ENCODE results near the gene CADM4. TPM values are rescaled to one million over a fixed set of nuclear protein-coding genes. Genes with fewer than 3 reads are reported as not detected.

Gene CADM4
- total RNA-seq, 4 donors from 2014 or later, result 2.3 to 11.9 (median 3.4) TPM

GRCh38 chr19:43611788-43612187, 27.9 kb downstream of the CADM4 start, which contains the start of gene SRRM5:
Gene SRRM5 (plus strand): TSS chr19:43612088. CDS start chr19:43612122, 34 bp downstream.
- Histone ChIP-seq H3K4me1 (peaks cover 0 to 4% of the 10 kb centered on the region in 2 donors), H3K4me3 (replicated peaks in 1 of 3) (no peak within 1 kb of the TSS), H3K27me3 (no peaks in the 10 kb centered on the region), H3K9me3 (no peaks in the 10 kb centered on the region), H3K36me3 (peaks cover 5 to 14% of the 10 kb centered on the region in 2 donors), H3K27ac (no peak within 1 kb of the TSS)
- intact Hi-C loops (cut with DNase I), result no loop called here
- no peak for DNase-seq
- TF ChIP-seq POLR2A (IDR thresholded peaks at IDR 0.05), result no peak
- TF ChIP-seq, protein P1, sequence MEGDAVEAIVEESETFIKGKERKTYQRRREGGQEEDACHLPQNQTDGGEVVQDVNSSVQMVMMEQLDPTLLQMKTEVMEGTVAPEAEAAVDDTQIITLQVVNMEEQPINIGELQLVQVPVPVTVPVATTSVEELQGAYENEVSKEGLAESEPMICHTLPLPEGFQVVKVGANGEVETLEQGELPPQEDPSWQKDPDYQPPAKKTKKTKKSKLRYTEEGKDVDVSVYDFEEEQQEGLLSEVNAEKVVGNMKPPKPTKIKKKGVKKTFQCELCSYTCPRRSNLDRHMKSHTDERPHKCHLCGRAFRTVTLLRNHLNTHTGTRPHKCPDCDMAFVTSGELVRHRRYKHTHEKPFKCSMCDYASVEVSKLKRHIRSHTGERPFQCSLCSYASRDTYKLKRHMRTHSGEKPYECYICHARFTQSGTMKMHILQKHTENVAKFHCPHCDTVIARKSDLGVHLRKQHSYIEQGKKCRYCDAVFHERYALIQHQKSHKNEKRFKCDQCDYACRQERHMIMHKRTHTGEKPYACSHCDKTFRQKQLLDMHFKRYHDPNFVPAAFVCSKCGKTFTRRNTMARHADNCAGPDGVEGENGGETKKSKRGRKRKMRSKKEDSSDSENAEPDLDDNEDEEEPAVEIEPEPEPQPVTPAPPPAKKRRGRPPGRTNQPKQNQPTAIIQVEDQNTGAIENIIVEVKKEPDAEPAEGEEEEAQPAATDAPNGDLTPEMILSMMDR (IDR thresholded peaks at IDR 0.05), result no peak
- 93 to 98% methylated on average over 3 of the region's 3 CpGs for WGBS, 2 donors

- no peaks in the 10 kb centered on the region for H3K27me3 ChIP-seq
- H3K9me3 ChIP-seq, result no peaks in the 10 kb centered on the region
- no peak overlapping the region for H3K27ac ChIP-seq
- TF ChIP-seq POLR2A (IDR thresholded peaks at IDR 0.05), result no peak
- TF ChIP-seq, protein P1 (IDR thresholded peaks at IDR 0.05), result no peak
- peaks cover 0 to 1% of the 10 kb centered on the region in 2 donors for H3K4me1 ChIP-seq
- peaks cover 5 to 14% of the 10 kb centered on the region in 2 donors for H3K36me3 ChIP-seq
- H3K4me3 ChIP-seq (replicated peaks in 1 of 3), result no peak overlapping the region
- WGBS, 2 donors, result 62 to 86% methylated on average over 3 of the region's 3 CpGs
- intact Hi-C loops (cut with DNase I), result no loop called here
- DNase-seq, result no peak
Measured at GRCh38 chr19:43610493-43610892, 29.2 kb downstream of the CADM4 start.

DNA sequence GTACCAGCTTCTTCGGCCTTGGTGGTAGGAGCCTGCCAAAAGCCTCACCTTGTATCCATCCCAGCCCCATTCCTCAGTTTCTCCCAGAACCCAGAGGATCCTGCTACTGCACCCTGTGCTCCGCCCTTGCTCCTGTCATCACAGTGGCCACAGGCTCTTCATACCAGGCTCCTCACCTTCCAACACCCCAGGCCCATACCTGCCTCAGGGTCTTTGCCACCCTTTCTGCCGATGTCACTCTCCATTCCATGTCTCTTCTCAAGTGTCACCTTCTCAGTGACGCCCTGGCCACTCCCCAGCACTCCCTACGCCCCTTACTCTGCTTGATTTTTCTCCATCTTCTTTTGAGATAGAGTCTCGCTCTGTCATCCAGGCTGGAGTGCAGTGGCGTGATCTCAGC, 29.8 kb downstream of the CADM4 start:
- Histone ChIP-seq H3K27ac (no peak overlapping the region), H3K4me1 (no peaks in the 10 kb centered on the region), H3K9me3 (no peaks in the 10 kb centered on the region), H3K4me3 (replicated peaks in 1 of 3) (no peak overlapping the region), H3K27me3 (no peaks in the 10 kb centered on the region), H3K36me3 (peaks cover 5 to 14% of the 10 kb centered on the region in 2 donors)
- WGBS, 2 donors, result 86 to 87% methylated on average over 7 of the region's 7 CpGs
- no peak for TF ChIP-seq POLR2A (IDR thresholded peaks at IDR 0.05)
- TF ChIP-seq, protein P1 (IDR thresholded peaks at IDR 0.05), result no peak
- intact Hi-C loops (cut with DNase I), result no loop called here
- DNase-seq, result no peak

DNA sequence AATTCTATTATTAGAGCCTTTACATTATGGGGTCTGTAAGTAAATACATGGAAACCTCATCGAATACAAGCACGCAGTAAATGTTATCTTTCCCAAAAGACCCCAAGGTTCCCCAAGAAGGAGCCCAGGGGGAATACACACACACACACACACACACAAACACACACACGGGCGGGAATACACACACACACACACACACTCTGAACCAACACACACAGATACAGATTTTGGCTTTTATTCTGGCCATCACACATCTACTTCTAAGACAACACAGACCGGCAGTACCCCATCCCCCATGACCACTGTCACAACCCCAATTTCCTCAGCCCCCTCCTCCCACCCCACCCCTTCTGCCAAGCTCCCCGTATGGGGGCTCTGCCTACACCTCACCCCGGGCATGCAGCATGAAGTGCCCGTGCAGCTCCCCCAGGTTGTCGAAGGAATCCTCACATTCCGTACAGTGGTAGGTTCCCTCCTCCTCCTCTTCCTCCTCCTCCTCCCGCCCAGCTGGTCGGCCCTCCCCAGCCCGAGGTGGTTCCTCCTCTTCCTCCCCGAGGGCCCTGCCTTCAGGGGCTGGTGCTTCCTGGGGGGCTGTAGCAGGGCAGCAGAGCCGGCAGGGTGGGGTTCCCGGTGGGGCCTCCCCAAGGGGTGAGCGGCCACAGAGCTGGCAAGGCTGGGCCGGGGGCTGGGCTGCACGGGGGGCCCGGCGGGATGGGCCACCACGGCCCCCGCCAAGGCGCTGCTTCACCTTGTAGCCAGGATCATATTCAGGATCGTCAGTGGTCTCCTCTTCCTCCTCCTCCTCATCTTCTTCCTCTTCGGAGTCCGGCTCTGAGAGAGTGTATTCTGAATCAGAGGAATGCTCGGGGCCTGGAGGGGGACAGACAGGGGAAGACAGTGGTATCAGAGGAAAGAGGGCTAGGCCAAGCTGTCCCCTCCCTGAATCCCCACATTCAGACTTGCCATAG, 32.1 kb downstream of the CADM4 start:
- 86 to 92% methylated on average over 22 to 28 of the region's 28 CpGs for WGBS, 2 donors
- H3K4me3 ChIP-seq (replicated peaks in 1 of 3), result no peak overlapping the region
- intact Hi-C loops (cut with DNase I), result no loop called here
- peaks cover 0 to 6% of the 10 kb centered on the region in 2 donors for H3K36me3 ChIP-seq
- DNase-seq, result no peak
- no peak overlapping the region for H3K27ac ChIP-seq
- no peaks in the 10 kb centered on the region for H3K27me3 ChIP-seq
- TF ChIP-seq POLR2A (IDR thresholded peaks at IDR 0.05), result no peak
- TF ChIP-seq, protein P1 (IDR thresholded peaks at IDR 0.05), result no peak
- no peaks in the 10 kb centered on the region for H3K9me3 ChIP-seq
- no peaks in the 10 kb centered on the region for H3K4me1 ChIP-seq

All from thyroid gland (tissue), 4 donors.